WTC11 (cell line): ENCODE measurements around the gene NHSL1. TPM values are rescaled to one million over a fixed set of nuclear protein-coding genes. Genes with fewer than 3 reads are reported as not detected.

ENCODE experiments used
- ATAC-seq: fragments of 200-7000 bp; cut with Tn5 transposase; 2 replicates; pipeline ENCODE4 v1.10.0; 2021; ENCODE audit warnings: mild to moderate bottlenecking, moderate library complexity
- CTCF ChIA-PET: fragments of 300-600 bp; sonication (Branson Sonifier 250); formaldehyde crosslinking; loops from one replicate; lab custom pipeline; 2021; ENCODE audit warnings: antibody characterized with exemption; lab: Charles Lee
- POLR2A ChIA-PET: fragments of 350-600 bp; sonication (Branson Sonifier 250); formaldehyde crosslinking; loops from one replicate; lab custom pipeline; 2021; ENCODE audit warnings: antibody characterized with exemption; lab: Charles Lee
- DNase-seq: peaks from one replicate; pipeline ENCODE4 v3.0.0; 2021; ENCODE audit warnings: low spot score
- H3K27ac Mint-ChIP-seq: 2 replicates; pipeline ENCODE4 v1.8.0; 2021; ENCODE audit warnings: mixed read lengths
- H3K27me3 Mint-ChIP-seq: 2 replicates; pipeline ENCODE4 v1.8.0; 2021; ENCODE audit warnings: low read depth, mild to moderate bottlenecking, moderate library complexity, mixed read lengths
- H3K36me3 Mint-ChIP-seq: 2 replicates; pipeline ENCODE4 v1.8.0; 2021; ENCODE audit warnings: mixed read lengths
- H3K4me1 Mint-ChIP-seq: 2 replicates; pipeline ENCODE4 v1.8.0; 2022; ENCODE audit warnings: mixed read lengths
- H3K4me3 Mint-ChIP-seq: 2 replicates; pipeline ENCODE4 v1.8.0; 2021; ENCODE audit warnings: mild to moderate bottlenecking, moderate library complexity, mixed read lengths
- H3K9me3 Mint-ChIP-seq: 2 replicates; pipeline ENCODE4 v1.8.0; 2021; ENCODE audit warnings: mixed read lengths
- ATF2 ChIP-seq: sonication (generic); formaldehyde crosslinking; IDR thresholded peaks from 2 replicates; pipeline ENCODE4 v1.8.1; 2022; ENCODE audit warnings: low read depth, missing genetic modification reagents, borderline replicate concordance
- CBFB ChIP-seq: sonication (generic); formaldehyde crosslinking; IDR thresholded peaks from 2 replicates; pipeline ENCODE4 v1.8.1; 2022; ENCODE audit warnings: mild to moderate bottlenecking, low read depth, missing genetic modification reagents
- CREM ChIP-seq: sonication (generic); formaldehyde crosslinking; IDR thresholded peaks from 2 replicates; pipeline ENCODE4 v1.8.1; 2022; ENCODE audit warnings: mild to moderate bottlenecking, missing genetic modification reagents, moderate library complexity
- CTCF ChIP-seq: fragments of 200-600 bp; IDR thresholded peaks from 2 replicates; pipeline ENCODE4 v1.8.0; 2022; ENCODE audit warnings: antibody characterized with exemption
- E2F4 ChIP-seq: sonication (generic); formaldehyde crosslinking; IDR thresholded peaks from 2 replicates; pipeline ENCODE4 v1.8.1; 2022; ENCODE audit warnings: low read depth, mild to moderate bottlenecking, moderate library complexity, missing genetic modification reagents, borderline replicate concordance
- ESRRA ChIP-seq: sonication (generic); formaldehyde crosslinking; IDR thresholded peaks from 2 replicates; pipeline ENCODE4 v1.8.1; 2022; ENCODE audit warnings: mild to moderate bottlenecking, missing genetic modification reagents, borderline replicate concordance
- ETV6 ChIP-seq: sonication (generic); formaldehyde crosslinking; IDR thresholded peaks from 2 replicates; pipeline ENCODE4 v1.8.1; 2022; ENCODE audit warnings: mild to moderate bottlenecking, missing genetic modification reagents
- HMGA2 ChIP-seq: fragments of 250-450 bp; sonication (Bioruptor Pico); IDR thresholded peaks from 2 replicates; pipeline ENCODE4 v1.4.0; 2021; ENCODE audit warnings: mild to moderate bottlenecking, moderate library complexity
- JAZF1 ChIP-seq: fragments of 250-450 bp; sonication (Bioruptor Pico); IDR thresholded peaks from 2 replicates; pipeline ENCODE4 v1.9.0; 2021; ENCODE audit warnings: moderate library complexity, mild to moderate bottlenecking, inconsistent platforms
- MAX ChIP-seq: sonication (generic); formaldehyde crosslinking; IDR thresholded peaks from 2 replicates; pipeline ENCODE4 v1.8.0; 2022; ENCODE audit warnings: mild to moderate bottlenecking, missing genetic modification reagents
- MLX ChIP-seq: sonication (generic); formaldehyde crosslinking; IDR thresholded peaks from 2 replicates; pipeline ENCODE4 v1.8.1; 2023; ENCODE audit warnings: mild to moderate bottlenecking, missing genetic modification reagents, moderate library complexity
- NR3C1 ChIP-seq: sonication (generic); formaldehyde crosslinking; conservative IDR thresholded peaks from 2 replicates; pipeline ENCODE4 v1.8.1; 2023; ENCODE audit warnings: low read depth, mild to moderate bottlenecking, missing genetic modification reagents
- PREB ChIP-seq: sonication (generic); formaldehyde crosslinking; IDR thresholded peaks from 2 replicates; pipeline ENCODE4 v1.8.1; 2022; ENCODE audit warnings: mild to moderate bottlenecking, missing genetic modification reagents, moderate library complexity, borderline replicate concordance
- SP1 ChIP-seq: sonication (generic); formaldehyde crosslinking; conservative IDR thresholded peaks from 2 replicates; pipeline ENCODE4 v1.8.1; 2022; ENCODE audit warnings: missing genetic modification reagents
- STAT6 ChIP-seq: sonication (generic); formaldehyde crosslinking; conservative IDR thresholded peaks from 2 replicates; pipeline ENCODE4 v1.8.1; 2023; ENCODE audit warnings: mild to moderate bottlenecking, low read depth, missing genetic modification reagents, moderate library complexity
- ZNF121 ChIP-seq: sonication (generic); formaldehyde crosslinking; IDR thresholded peaks from 2 replicates; pipeline ENCODE4 v1.8.0; 2023; ENCODE audit warnings: missing genetic modification reagents
- ZNF425 ChIP-seq: fragments of 250-450 bp; sonication (Bioruptor Pico); conservative IDR thresholded peaks from 2 replicates; pipeline ENCODE4 v1.9.0; 2021; ENCODE audit warnings: mild to moderate bottlenecking
- ZNF512 ChIP-seq: sonication (generic); formaldehyde crosslinking; IDR thresholded peaks from 2 replicates; pipeline ENCODE4 v1.8.1; 2022; ENCODE audit warnings: missing genetic modification reagents, borderline replicate concordance
- total RNA-seq: library from RNA; stranded (reverse); gene quantifications from 3 replicates; pipeline ENCODE4 v1.2.3, GENCODE V29; 2021

NHSL1 gene
- total RNA-seq, 1 experiment from 2014 or later, result 31.1 TPM

GRCh38 chr6:138529478-138529877, 30.2 kb upstream of the NHSL1 start:
- ChIA-PET CTCF (interaction anchor here (0.6 to 1.2 kb wide), 12 partner anchors 9 to 639 kb away, joined by 3 to 7 read pairs (median 4); no protein-coding TSS in a partner anchor), POLR2A (no interaction called here)
- no peak for DNase-seq
- H3K36me3 Mint-ChIP-seq, result no peaks in the 10 kb centered on the region
- peak overlapping the region; percentile 85 for H3K27ac Mint-ChIP-seq
- H3K4me1 Mint-ChIP-seq, result peaks cover 32% of the 10 kb centered on the region
- H3K4me3 Mint-ChIP-seq, result no peak overlapping the region
- H3K9me3 Mint-ChIP-seq, result peaks cover 7% of the 10 kb centered on the region
- TF ChIP-seq ZNF512 (no peak), MLX (CRISPR knock-in tag) (no peak), HMGA2 (CRISPR knock-in tag) (no peak), NR3C1 (CRISPR knock-in tag) (no peak), ESRRA (CRISPR knock-in tag) (no peak), PREB (CRISPR knock-in tag) (no peak), SP1 (no peak), ZNF425 (CRISPR knock-in tag) (no peak), ETV6 (CRISPR knock-in tag) (no peak), MAX (CRISPR knock-in tag) (no peak), CBFB (CRISPR knock-in tag) (no peak), CREM (CRISPR knock-in tag) (no peak), JAZF1 (CRISPR knock-in tag) (no peak), ZNF121 (CRISPR knock-in tag) (no peak), ATF2 (CRISPR knock-in tag) (no peak), CTCF (no peak), E2F4 (CRISPR knock-in tag) (no peak), STAT6 (CRISPR knock-in tag) (no peak)
- TF ChIP-seq, all 79 proteins: peak for 0
- H3K27me3 Mint-ChIP-seq, result no peaks in the 10 kb centered on the region
- ATAC-seq, result peak; percentile 66
